GM13977 (cell line): Measurements from ENCODE around the gene MOB4.

Experiments used
- DNase-seq: peaks from one replicate; pipeline ENCODE4 v3.0.0; 2012; ENCODE audit warnings: low spot score
- CTCF ChIP-seq: IDR thresholded peaks from 2 replicates; pipeline ENCODE4 v1.5.1; 2012; ENCODE audit warnings: mild to moderate bottlenecking, control low read depth; ENCODE audit not compliant: insufficient read depth; ENCODE audit errors: extremely low read depth, missing control alignments
- in situ Hi-C: fragments of 300-500 bp; cut with MboI; formaldehyde crosslinking; loops from one replicate; pipeline ENCODE4 v1.12.0; 2022; ENCODE audit warnings: low sequenced_read_pairs, low pct_unique_long_range_greater_than_20kb, mixed read lengths, inconsistent platforms; ENCODE audit not compliant: unreplicated experiment

MOB4 gene

GRCh38 chr2:197599285-197599965, 83.6 kb downstream of the MOB4 start:
- in situ Hi-C loops = no loop called here
- DNase-seq = peak; percentile 61
- peak; percentile 33 for TF ChIP-seq CTCF

GRCh38 chr2:197600306-197600705, 84.4 kb downstream of the MOB4 start:
- in situ Hi-C loops = no loop called here
- no peak for TF ChIP-seq CTCF

GRCh38 chr2:197601726-197602125, 85.9 kb downstream of the MOB4 start:
- no peak for DNase-seq
- no peak for TF ChIP-seq CTCF
- in situ Hi-C loops = no loop called here

More at GRCh38 chr2:197600306-197600705, 84.4 kb downstream of the MOB4 start:
- no peak for DNase-seq
